AG10803 (cell line): ENCODE measurements around the gene OGFOD2.

Experiments
- DNase-seq: peaks from one replicate; pipeline ENCODE4 v3.0.0; 2010; ENCODE audit warnings: low read depth
- H3K4me3 ChIP-seq: 2 replicates; pipeline ENCODE4 v1.5.1; 2011; ENCODE audit warnings: mild to moderate bottlenecking, low read length, control low read depth
- CTCF ChIP-seq: conservative IDR thresholded peaks from 2 replicates; pipeline ENCODE4 v1.5.1; 2011; ENCODE audit warnings: mild to moderate bottlenecking, low read length, control low read depth, inconsistent platforms

The OGFOD2 gene

GRCh38 chr12:122977153-122977552, 2.1 kb downstream of the OGFOD2 start:
- no peak for DNase-seq
- TF ChIP-seq CTCF = no peak
- peak overlapping the region; percentile 3; the same call in 1 of the 2 replicates for H3K4me3 ChIP-seq

GRCh38 chr12:122977655-122978392, 2.8 kb downstream of the OGFOD2 start:
- no peak overlapping the region for H3K4me3 ChIP-seq
- no peak for DNase-seq
- no peak for TF ChIP-seq CTCF

GRCh38 chr12:122978507-122978955, 3.5 kb downstream of the OGFOD2 start:
- no peak for TF ChIP-seq CTCF
- DNase-seq = no peak
- no peak overlapping the region for H3K4me3 ChIP-seq

- no peak for TF ChIP-seq CTCF
- DNase-seq = no peak
- H3K4me3 ChIP-seq = peak overlapping the region; percentile 87
These were observed 4.2 kb downstream of the OGFOD2 start for GRCh38 chr12:122979001-122979907.

GRCh38 chr12:122979908-122980182, 4.8 kb downstream of the OGFOD2 start:
- TF ChIP-seq CTCF = no peak
- DNase-seq = no peak
- H3K4me3 ChIP-seq = peak overlapping the region; percentile 87

- DNase-seq = peak; percentile 56
- TF ChIP-seq CTCF = no peak
- peak within 1 kb of the TSS; percentile 87 for H3K4me3 ChIP-seq
These were observed 5.4 kb downstream of the OGFOD2 start, which contains the start of gene ARL6IP4 for GRCh38 chr12:122980183-122981035. Gene ARL6IP4 (plus strand): TSS chr12:122980681. CDS start chr12:122981140, 459 bp downstream.
